NCI-H446 treated with DMSO at 0.1 percent for 48 hours (cell line): ENCODE measurements around the gene NOX5.
A peak's percentile ranks its signal among the peaks of the same experiment; 100 is the strongest.

Experiments
- DNase-seq: peaks from one replicate; lab custom pipeline; 2025; lab: John Stamatoyannopoulos, UW

Gene NOX5

GRCh38 chr15:69082021-69082502, 67.6 kb downstream of the NOX5 start:
- DNase-seq = no peak

DNA sequence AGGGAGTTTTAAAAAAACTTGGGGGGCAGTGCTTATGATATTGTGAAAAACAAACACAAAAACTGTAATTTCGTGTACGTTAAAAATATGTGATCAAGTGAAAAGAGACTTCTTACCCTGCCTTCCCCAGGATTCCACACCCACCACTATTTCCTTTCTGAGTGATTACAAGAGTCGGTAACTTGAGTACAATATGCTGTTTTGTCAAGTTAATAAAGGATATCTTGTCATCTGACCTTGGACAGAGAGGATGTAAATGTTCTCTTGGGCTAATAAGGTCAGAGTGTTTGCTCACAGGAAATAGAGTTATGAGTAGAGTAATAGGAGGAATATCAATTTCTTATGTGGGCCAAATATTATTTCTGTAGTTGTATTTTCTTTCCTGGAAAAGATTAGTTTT, 68.1 kb downstream of the NOX5 start:
- no peak for DNase-seq

- DNase-seq = no peak
These were observed 70.0 kb downstream of the NOX5 start for GRCh38 chr15:69084404-69085030.

GRCh38 chr15:69085325-69086081, 71.0 kb downstream of the NOX5 start:
- no peak for DNase-seq

DNA sequence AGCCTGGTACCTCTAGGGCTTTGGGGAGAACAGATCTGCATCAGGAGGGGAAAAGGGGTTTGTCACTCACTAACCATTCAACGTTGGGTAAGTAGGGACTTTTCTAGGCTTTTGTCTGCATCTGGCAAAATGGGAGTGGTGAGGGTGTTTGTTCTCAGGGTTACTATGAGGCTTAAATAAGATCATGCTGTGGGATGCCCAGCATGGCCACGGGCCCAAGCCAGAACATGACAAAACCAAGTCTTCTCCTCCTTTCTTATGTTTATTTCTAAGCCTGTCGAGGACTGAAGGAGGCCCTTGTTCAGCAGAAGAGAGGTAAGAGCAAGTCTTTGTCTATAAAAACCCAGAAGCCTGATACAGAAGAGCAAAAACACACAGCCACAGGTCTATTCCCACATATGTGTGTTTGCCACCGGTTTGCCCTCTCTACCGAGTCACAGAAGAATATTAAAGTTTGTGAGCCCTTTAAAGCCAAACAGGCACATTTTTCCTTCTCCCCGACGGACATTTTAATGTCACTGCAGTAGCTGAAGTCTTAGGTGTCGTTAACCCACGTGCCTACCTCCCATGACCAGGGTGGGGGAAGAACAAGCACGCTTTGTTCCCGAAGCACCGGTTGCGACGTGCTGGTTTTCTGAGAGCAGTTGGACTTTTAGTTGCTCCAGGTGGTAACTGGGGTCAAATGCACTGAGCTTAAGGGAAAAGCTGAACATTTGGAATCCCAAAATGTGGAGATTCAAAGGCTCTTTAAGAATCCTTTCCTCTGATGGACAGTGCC, 72.1 kb downstream of the NOX5 start:
- DNase-seq = no peak

- no peak for DNase-seq
These were observed 73.0 kb downstream of the NOX5 start for GRCh38 chr15:69087366-69087976.

DNA sequence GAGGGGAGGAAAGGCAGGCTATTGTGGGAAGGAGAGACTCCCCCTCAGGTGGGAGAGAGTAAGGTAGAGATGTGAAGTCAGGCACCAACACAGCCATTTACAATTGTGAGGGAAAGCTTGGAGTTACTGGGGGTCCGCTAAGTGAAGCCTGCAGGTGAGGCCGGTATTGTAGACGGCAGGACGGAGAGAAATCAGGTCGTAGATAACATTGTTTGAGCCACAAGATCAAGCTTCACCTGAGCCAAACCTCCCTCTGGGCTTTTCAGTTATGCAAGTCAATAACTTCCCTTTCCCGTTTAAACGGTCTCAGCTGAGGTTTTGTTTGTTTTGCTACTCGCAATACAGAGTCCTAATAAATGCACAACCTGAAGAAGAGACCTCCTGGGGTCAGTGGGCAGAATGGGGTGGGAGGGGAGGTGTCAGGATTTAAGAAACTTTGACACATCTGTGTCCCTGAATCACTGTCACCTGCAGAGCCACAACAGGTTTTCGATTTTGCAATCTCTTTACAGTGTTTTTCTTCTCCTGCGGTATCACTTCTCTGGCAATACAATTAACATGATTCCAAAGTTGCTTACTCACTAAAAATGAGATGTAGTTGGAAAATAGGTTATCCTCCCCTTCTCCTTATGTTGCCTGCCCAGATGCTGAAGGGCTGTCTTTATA, 73.9 kb downstream of the NOX5 start:
- DNase-seq = no peak

GRCh38 chr15:69089258-69089657, 74.8 kb downstream of the NOX5 start:
- DNase-seq = no peak

DNA sequence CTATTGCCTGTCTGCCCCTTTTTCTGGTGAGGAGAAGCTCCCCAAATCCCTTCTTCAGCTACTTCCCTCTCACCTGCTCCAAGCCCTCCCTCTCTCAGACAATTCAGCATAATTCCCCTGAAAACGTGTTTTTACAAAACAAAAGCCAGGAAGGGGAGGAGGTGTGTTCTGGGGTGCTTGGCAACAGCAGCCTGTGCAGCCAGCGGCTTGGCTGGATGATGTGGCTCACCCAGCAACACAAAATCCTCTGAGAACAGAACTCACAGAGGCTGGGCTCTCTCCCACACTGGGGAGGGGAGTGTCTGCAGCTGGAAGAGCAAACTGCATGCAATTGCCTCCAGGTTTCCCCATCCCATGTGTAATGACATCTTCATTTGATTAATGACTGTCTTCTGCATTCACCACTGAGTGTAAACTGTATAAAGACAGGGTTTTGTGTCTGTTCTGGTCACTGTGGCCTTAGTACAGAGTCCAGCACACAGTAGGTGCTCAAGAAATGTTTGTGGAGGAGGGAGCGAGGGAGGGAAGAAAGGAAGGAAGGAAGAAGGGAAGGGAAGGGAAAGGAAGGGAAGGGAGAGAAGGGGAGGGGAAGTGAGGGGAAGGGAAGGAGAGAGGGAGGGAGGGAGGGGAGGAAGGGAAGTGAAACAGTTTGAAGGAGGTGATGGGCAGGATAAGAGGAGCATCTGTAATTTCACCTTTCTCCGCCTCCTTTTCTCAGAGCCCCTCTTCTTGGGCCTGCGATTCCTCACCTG, 75.9 kb downstream of the NOX5 start:
- no peak for DNase-seq

GRCh38 chr15:69091654-69092053, 77.2 kb downstream of the NOX5 start:
- DNase-seq = no peak

GRCh38 chr15:69092159-69092558, 77.7 kb downstream of the NOX5 start:
- no peak for DNase-seq

GRCh38 chr15:69093127-69093526, 78.6 kb downstream of the NOX5 start:
- DNase-seq = no peak

DNA sequence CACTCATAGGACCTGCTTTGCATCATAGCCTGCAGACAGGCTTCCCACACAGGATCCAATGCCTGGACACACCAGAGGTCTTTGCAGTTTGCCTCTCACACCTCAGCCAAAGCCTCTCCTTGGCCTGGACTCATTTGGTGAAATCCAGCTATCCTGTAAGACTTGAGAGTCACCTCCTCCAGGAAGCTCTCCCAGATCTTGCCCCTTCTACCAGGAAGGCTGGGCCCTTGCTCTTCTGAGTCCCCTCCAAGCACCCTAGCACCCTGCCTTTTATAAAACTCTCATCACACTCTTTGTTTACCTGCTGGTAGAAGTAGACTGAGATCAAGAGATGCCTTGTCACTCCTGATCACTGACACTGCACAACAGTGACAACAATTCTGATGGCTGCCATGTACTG, 79.1 kb downstream of the NOX5 start:
- DNase-seq = no peak

DNA sequence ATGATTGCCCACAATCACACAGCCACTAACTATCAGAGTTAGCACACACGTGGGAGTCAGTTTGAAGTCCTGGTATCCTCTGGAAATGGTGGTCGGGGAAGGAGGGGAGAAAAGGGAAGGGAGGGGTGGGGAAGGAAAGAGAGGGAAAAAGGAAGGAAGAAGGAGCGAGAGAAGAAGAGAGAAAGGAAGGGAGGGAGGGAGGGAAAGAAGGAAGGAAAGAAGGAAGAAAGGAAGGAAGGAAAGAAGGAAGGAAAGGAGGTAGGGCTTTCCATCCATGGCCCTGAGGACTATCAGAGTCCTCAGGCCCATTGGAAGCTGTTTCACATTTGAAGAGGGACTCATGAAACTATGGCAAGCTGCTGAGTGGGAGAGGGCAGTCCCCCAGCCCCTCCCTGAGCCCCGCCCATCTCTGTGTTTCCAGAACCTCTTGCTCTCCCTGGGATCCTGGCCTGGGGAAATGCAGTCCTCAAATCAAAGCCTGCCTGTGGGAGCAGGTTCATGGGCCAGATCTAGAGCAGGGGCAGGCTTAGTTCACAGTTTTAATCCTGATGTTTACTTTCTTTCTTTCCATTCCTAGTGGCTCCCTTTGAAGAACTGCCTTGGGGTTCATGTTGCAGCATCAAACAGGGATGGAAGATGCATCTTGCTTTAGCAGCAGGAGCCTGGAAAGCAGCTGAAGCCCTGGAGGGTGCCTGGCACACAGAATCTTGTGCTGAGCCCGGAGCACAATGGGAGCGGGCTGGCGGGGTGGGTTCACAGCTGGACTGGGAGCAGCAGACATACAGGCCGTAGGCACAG, 79.8 kb downstream of the NOX5 start:
- peak; percentile 68 for DNase-seq

DNA sequence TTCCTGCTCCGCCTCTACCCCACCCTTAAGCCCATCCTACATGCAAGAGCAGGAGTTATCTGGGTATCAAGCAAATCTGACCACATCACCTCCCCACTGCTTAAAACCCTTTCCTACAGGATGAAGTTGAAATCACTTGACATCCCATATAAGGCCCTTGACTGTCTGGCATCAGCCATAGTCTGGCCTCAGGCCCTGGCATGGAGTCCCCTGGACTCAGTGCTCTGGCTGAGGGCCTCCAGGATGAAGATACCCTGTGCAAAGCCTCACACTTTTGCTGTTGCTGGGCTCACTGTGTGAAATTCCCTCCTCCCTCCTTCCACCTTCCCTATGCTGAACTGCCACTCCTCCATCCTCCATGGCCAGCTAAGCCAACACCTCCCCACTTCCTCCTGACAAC, 80.8 kb downstream of the NOX5 start:
- DNase-seq = peak; percentile 18

GRCh38 chr15:69096196-69096595, 81.7 kb downstream of the NOX5 start:
- DNase-seq = peak; percentile 73

DNA sequence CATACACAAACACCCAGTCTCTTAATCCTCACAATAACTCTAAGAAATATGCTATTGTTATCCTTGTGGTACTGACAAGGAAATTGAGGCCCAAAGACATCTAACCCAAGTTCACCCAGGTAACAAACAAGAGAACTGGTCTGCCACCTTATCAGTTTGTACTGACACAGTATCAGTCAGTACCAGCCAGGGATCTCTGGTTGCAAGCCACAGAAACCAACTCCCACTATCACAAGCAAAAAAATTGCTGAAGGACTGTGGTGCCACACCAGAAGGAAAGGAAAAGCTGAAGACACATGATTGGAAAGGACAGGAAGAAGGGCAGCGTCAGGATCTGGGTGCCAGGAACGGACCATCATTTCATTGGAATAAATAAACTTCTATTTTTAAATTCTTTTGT, 82.1 kb downstream of the NOX5 start:
- no peak for DNase-seq

- peak; percentile 42 for DNase-seq
These were observed 84.3 kb downstream of the NOX5 start for GRCh38 chr15:69098771-69099170.

GRCh38 chr15:69099941-69100340, 85.4 kb downstream of the NOX5 start:
- DNase-seq = no peak

GRCh38 chr15:69100821-69101220, 86.3 kb downstream of the NOX5 start:
- DNase-seq = no peak
